ENCODE data around the gene RFPL3.

The RFPL3 gene

GRCh38 chr22:32401486-32401885 lies 43.8 kb downstream of the RFPL3 start:
- H3K4me3 ChIP-seq (ENCODE audit: low read depth, low read length): no peak overlapping the region
- ChIA-PET CTCF (interaction anchor here (0.8 to 5.0 kb wide), 3 partner anchors 10 to 584 kb away, joined by 3 to 26 read pairs (median 3); partner anchors contain the start of gene RTCB), POLR2A (no interaction called here)
- DNase-seq (ENCODE audit: low read depth, low spot score): no peak
- no peak for TF ChIP-seq CTCF (IDR thresholded peaks at IDR 0.05; ENCODE audit: insufficient read depth, low read length, missing control alignments)

- TF ChIP-seq CTCF (IDR thresholded peaks at IDR 0.05; ENCODE audit: insufficient read depth, low read length, missing control alignments): no peak
- no peak overlapping the region for H3K4me3 ChIP-seq (ENCODE audit: low read depth, low read length)
- CTCF ChIA-PET: interaction anchor here (1.1 kb wide), 1 partner anchor 70 kb away, joined by 3 read pairs; the partner anchor contains the start of gene FBXO7
- no peak for DNase-seq (ENCODE audit: low read depth, low spot score)
- POLR2A ChIA-PET: no interaction called here
Measured at GRCh38 chr22:32404021-32404420, 46.4 kb downstream of the RFPL3 start.

- no peak overlapping the region for H3K4me3 ChIP-seq (ENCODE audit: low read depth, low read length)
- TF ChIP-seq CTCF (IDR thresholded peaks at IDR 0.05; ENCODE audit: insufficient read depth, low read length, missing control alignments): no peak
- POLR2A ChIA-PET: no interaction called here
- no peak for DNase-seq (ENCODE audit: low read depth, low spot score)
- CTCF ChIA-PET: no interaction called here
Measured at GRCh38 chr22:32407312-32407711, 49.6 kb downstream of the RFPL3 start.

GRCh38 chr22:32407936-32408335 lies 50.3 kb downstream of the RFPL3 start:
- DNase-seq (ENCODE audit: low read depth, low spot score): no peak
- H3K4me3 ChIP-seq (ENCODE audit: low read depth, low read length): no peak overlapping the region
- CTCF ChIA-PET: no interaction called here
- no peak for TF ChIP-seq CTCF (IDR thresholded peaks at IDR 0.05; ENCODE audit: insufficient read depth, low read length, missing control alignments)
- POLR2A ChIA-PET: no interaction called here

- H3K4me3 ChIP-seq (ENCODE audit: low read depth, low read length): no peak overlapping the region
- ChIA-PET CTCF (interaction anchor here (3.9 kb wide), 1 partner anchor 10 kb away, joined by 26 read pairs; no protein-coding TSS in a partner anchor), POLR2A (no interaction called here)
- no peak for DNase-seq (ENCODE audit: low read depth, low spot score)
- TF ChIP-seq CTCF (IDR thresholded peaks at IDR 0.05; ENCODE audit: insufficient read depth, low read length, missing control alignments): no peak
Measured at GRCh38 chr22:32409977-32410376, 52.3 kb downstream of the RFPL3 start.

- ChIA-PET CTCF (interaction anchor here (3.9 kb wide), 1 partner anchor 10 kb away, joined by 26 read pairs; no protein-coding TSS in a partner anchor), POLR2A (no interaction called here)
Measured at GRCh38 chr22:32410459-32410858, 52.8 kb downstream of the RFPL3 start.

More at GRCh38 chr22:32410459-32410858, 52.8 kb downstream of the RFPL3 start:
- TF ChIP-seq CTCF (IDR thresholded peaks at IDR 0.05; ENCODE audit: insufficient read depth, low read length, missing control alignments): no peak
- DNase-seq (ENCODE audit: low read depth, low spot score): no peak
- H3K4me3 ChIP-seq (ENCODE audit: low read depth, low read length): peak overlapping the region; percentile 83
